ENCODE measurements around the gene MLN. TPM values are rescaled to one million over a fixed set of nuclear protein-coding genes. Genes with fewer than 3 reads are reported as not detected.
"Not testable (repeated sequence)": the region's sequence is repeated elsewhere in the genome, so short reads cannot be mapped to it uniquely, and the experiment has no call there.

Gene MLN
- total RNA-seq, 1 donor = not detected

GRCh38 chr6:33836806-33837469 is 33.1 kb upstream of the MLN start:
- no peak overlapping the region for H3K4me3 ChIP-seq (ENCODE audit: low read depth, low read length)
- DNase-seq (ENCODE audit: low read depth) = no peak
- no peak for TF ChIP-seq CTCF (IDR thresholded peaks at IDR 0.05; ENCODE audit: insufficient read depth, low read depth, low read length)

- H3K4me3 ChIP-seq (ENCODE audit: low read depth, low read length) = no peak overlapping the region
- no peak for DNase-seq (ENCODE audit: low read depth)
- TF ChIP-seq CTCF (IDR thresholded peaks at IDR 0.05; ENCODE audit: insufficient read depth, low read depth, low read length) = no peak
Measured at GRCh38 chr6:33834401-33835392, 30.9 kb upstream of the MLN start.

- H3K4me3 ChIP-seq (ENCODE audit: low read depth, low read length) = no peak overlapping the region
- TF ChIP-seq CTCF (IDR thresholded peaks at IDR 0.05; ENCODE audit: insufficient read depth, low read depth, low read length) = no peak
Measured at GRCh38 chr6:33833599-33833998, 29.8 kb upstream of the MLN start.

GRCh38 chr6:33832831-33833230 is 29.0 kb upstream of the MLN start:
- not testable (repeated sequence) for H3K4me3 ChIP-seq (ENCODE audit: low read depth, low read length); DNase-seq (ENCODE audit: low read depth)

More at GRCh38 chr6:33833599-33833998, 29.8 kb upstream of the MLN start:
- no peak for DNase-seq (ENCODE audit: low read depth)

- not testable (repeated sequence) for H3K4me3 ChIP-seq (ENCODE audit: low read depth, low read length); DNase-seq (ENCODE audit: low read depth)
Measured at GRCh38 chr6:33831725-33832124, 27.9 kb upstream of the MLN start.

GRCh38 chr6:33830635-33831240 is 26.9 kb upstream of the MLN start:
- TF ChIP-seq CTCF (IDR thresholded peaks at IDR 0.05; ENCODE audit: insufficient read depth, low read depth, low read length) = no peak
- DNase-seq (ENCODE audit: low read depth) = no peak

GRCh38 chr6:33828764-33829731 is 25.2 kb upstream of the MLN start:
- peak; percentile 16 for DNase-seq (ENCODE audit: low read depth)

More at GRCh38 chr6:33830635-33831240, 26.9 kb upstream of the MLN start:
- H3K4me3 ChIP-seq (ENCODE audit: low read depth, low read length) = no peak overlapping the region

More at GRCh38 chr6:33828764-33829731, 25.2 kb upstream of the MLN start:
- H3K4me3 ChIP-seq (ENCODE audit: low read depth, low read length) = no peak overlapping the region
- TF ChIP-seq CTCF (IDR thresholded peaks at IDR 0.05; ENCODE audit: insufficient read depth, low read depth, low read length) = no peak

Data from fibroblast of villous mesenchyme (primary cell).